SK-N-MC (cell line): ENCODE data around the gene OR5K4.

ENCODE experiments used
- EZH2 ChIP-seq: fragments of 200-600 bp; sonication (generic); IDR thresholded peaks from one replicate; pipeline ENCODE4 v1.6.1; 2017; ENCODE audit warnings: antibody characterized with exemption
- FOXP2 ChIP-seq: optimal IDR thresholded peaks from 2 replicates; pipeline ENCODE3; 2011; ENCODE audit warnings: mild to moderate bottlenecking, moderate library complexity; ENCODE audit not compliant: insufficient read depth; ENCODE audit errors: extremely low read length, control extremely low read depth
- POLR2AphosphoS5 ChIP-seq: IDR thresholded peaks from 2 replicates; pipeline ENCODE4 v1.6.1; 2012; ENCODE audit warnings: mild to moderate bottlenecking, low read depth, low read length, borderline replicate concordance

DNA sequence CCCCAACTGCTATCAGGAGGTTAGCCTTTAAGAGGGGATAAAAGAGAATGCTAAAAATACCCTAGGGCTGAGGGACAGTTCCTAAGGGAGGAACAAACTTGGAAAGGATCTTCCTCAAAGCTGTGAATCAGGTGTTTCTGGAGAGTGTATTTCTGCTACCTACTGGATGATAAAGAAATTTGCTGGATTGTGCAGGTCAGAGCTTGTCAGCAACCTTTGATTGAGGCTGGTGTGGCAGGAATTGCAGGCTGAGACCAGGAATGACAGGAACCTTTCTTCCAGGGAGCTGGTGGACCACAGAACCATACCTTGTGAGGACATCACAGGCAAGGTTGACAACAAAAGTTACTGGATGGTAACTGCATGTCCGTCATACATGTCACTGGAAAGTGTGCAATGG, 14.6 kb upstream of the OR5K4 start:
- TF ChIP-seq EZH2 (no peak), POLR2AphosphoS5 (no peak), FOXP2 (no peak)
